Measurements from ENCODE around the gene ARL5A. TPM values are rescaled to one million over a fixed set of nuclear protein-coding genes. Genes with fewer than 3 reads are reported as not detected.

ARL5A gene
- total and polyA plus RNA-seq, 2 donors (not counting 1 experiment from before 2014, with no cell fraction given), result 29.8 to 40.3 TPM

DNA sequence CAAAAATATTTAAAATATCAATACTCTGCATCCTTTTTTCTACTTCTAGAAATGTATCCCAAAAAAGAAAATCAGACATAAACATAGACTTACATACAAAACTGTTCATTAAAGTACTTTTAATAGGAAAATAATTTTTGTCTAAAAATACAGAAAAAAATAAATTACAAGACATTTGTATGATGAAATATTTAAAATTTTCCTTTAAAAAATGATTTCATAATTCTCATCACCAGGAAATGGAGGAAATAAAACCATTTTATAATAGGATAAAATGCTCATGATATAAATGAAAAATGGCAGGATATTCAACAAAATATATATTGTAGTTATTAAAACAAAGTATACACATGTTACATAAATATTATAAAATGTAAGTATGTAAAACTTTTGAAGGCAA lies 24.4 kb downstream of the ARL5A start:
- TF ChIP-seq, protein P1, sequence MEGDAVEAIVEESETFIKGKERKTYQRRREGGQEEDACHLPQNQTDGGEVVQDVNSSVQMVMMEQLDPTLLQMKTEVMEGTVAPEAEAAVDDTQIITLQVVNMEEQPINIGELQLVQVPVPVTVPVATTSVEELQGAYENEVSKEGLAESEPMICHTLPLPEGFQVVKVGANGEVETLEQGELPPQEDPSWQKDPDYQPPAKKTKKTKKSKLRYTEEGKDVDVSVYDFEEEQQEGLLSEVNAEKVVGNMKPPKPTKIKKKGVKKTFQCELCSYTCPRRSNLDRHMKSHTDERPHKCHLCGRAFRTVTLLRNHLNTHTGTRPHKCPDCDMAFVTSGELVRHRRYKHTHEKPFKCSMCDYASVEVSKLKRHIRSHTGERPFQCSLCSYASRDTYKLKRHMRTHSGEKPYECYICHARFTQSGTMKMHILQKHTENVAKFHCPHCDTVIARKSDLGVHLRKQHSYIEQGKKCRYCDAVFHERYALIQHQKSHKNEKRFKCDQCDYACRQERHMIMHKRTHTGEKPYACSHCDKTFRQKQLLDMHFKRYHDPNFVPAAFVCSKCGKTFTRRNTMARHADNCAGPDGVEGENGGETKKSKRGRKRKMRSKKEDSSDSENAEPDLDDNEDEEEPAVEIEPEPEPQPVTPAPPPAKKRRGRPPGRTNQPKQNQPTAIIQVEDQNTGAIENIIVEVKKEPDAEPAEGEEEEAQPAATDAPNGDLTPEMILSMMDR (conservative IDR thresholded peaks at IDR 0.05 in 1 of 2, IDR thresholded peaks at IDR 0.05 in 1 of 2; ENCODE audit: low read depth in 1 of 2, low read length in 2 of 2), result no peak
- TF ChIP-seq EZH2 (IDR thresholded peaks at IDR 0.05; ENCODE audit: low read length, missing control alignments), result no peak
- Histone ChIP-seq H2AFZ (ENCODE audit: low read length) (no peak overlapping the region), H3K4me1 (ENCODE audit: control insufficient read depth, extremely low read depth, insufficient read depth, low read length) (no peaks in the 10 kb centered on the region), H4K20me1 (ENCODE audit: control insufficient read depth, extremely low read depth, insufficient read depth, low read length) (no peaks in the 10 kb centered on the region), H3K4me2 (ENCODE audit: extremely low read depth, insufficient read depth, low read length) (no peak overlapping the region), H3K79me2 (ENCODE audit: control insufficient read depth, insufficient read depth, low read length) (no peaks in the 10 kb centered on the region), H3K9me3 (ENCODE audit: control insufficient read depth, insufficient read depth, low read depth, low read length) (no peaks in the 10 kb centered on the region), H3K9ac (ENCODE audit: insufficient read depth, low read length) (no peak overlapping the region), H3K36me3 (ENCODE audit: control insufficient read depth, insufficient read depth, low read length) (no peaks in the 10 kb centered on the region), H3K27ac (ENCODE audit: insufficient read depth, low read length) (no peak overlapping the region), H3K27me3 (ENCODE audit: control insufficient read depth, insufficient read depth, low read length) (no peaks in the 10 kb centered on the region), H3K4me3 (replicated peaks in 1 of 4; ENCODE audit: control extremely low read depth in 1 of 4, insufficient read depth in 1 of 4, low read depth in 3 of 4, low read length in 4 of 4) (no peak overlapping the region)
- DNase-seq (ENCODE audit: low read depth in 2 of 2), result no peak

GRCh38 chr2:151802315-151802714 lies 25.9 kb downstream of the ARL5A start:
- Histone ChIP-seq H4K20me1 (ENCODE audit: control insufficient read depth, extremely low read depth, insufficient read depth, low read length) (no peaks in the 10 kb centered on the region), H3K27ac (ENCODE audit: insufficient read depth, low read length) (no peak overlapping the region), H3K4me3 (replicated peaks in 1 of 4; ENCODE audit: control extremely low read depth in 1 of 4, insufficient read depth in 1 of 4, low read depth in 3 of 4, low read length in 4 of 4) (no peak overlapping the region), H3K4me1 (ENCODE audit: control insufficient read depth, extremely low read depth, insufficient read depth, low read length) (no peaks in the 10 kb centered on the region), H3K36me3 (ENCODE audit: control insufficient read depth, insufficient read depth, low read length) (no peaks in the 10 kb centered on the region), H3K9me3 (ENCODE audit: control insufficient read depth, insufficient read depth, low read depth, low read length) (no peaks in the 10 kb centered on the region), H3K27me3 (ENCODE audit: control insufficient read depth, insufficient read depth, low read length) (no peaks in the 10 kb centered on the region), H3K79me2 (ENCODE audit: control insufficient read depth, insufficient read depth, low read length) (no peaks in the 10 kb centered on the region), H3K4me2 (ENCODE audit: extremely low read depth, insufficient read depth, low read length) (no peak overlapping the region), H2AFZ (ENCODE audit: low read length) (no peak overlapping the region), H3K9ac (ENCODE audit: insufficient read depth, low read length) (no peak overlapping the region)
- no peak for DNase-seq (ENCODE audit: low read depth in 2 of 2)
- no peak for TF ChIP-seq EZH2 (IDR thresholded peaks at IDR 0.05; ENCODE audit: low read length, missing control alignments)

- no peak for TF ChIP-seq EZH2 (IDR thresholded peaks at IDR 0.05; ENCODE audit: low read length, missing control alignments)
- TF ChIP-seq, protein P1 (conservative IDR thresholded peaks at IDR 0.05 in 1 of 2, IDR thresholded peaks at IDR 0.05 in 1 of 2; ENCODE audit: low read depth in 1 of 2, low read length in 2 of 2), result no peak
- Histone ChIP-seq H4K20me1 (ENCODE audit: control insufficient read depth, extremely low read depth, insufficient read depth, low read length) (no peaks in the 10 kb centered on the region), H3K9ac (ENCODE audit: insufficient read depth, low read length) (no peak overlapping the region), H3K4me3 (replicated peaks in 1 of 4; ENCODE audit: control extremely low read depth in 1 of 4, insufficient read depth in 1 of 4, low read depth in 3 of 4, low read length in 4 of 4) (no peak overlapping the region), H3K4me2 (ENCODE audit: extremely low read depth, insufficient read depth, low read length) (no peak overlapping the region), H2AFZ (ENCODE audit: low read length) (no peak overlapping the region), H3K27ac (ENCODE audit: insufficient read depth, low read length) (no peak overlapping the region), H3K4me1 (ENCODE audit: control insufficient read depth, extremely low read depth, insufficient read depth, low read length) (no peaks in the 10 kb centered on the region), H3K27me3 (ENCODE audit: control insufficient read depth, insufficient read depth, low read length) (no peaks in the 10 kb centered on the region), H3K9me3 (ENCODE audit: control insufficient read depth, insufficient read depth, low read depth, low read length) (no peaks in the 10 kb centered on the region), H3K36me3 (ENCODE audit: control insufficient read depth, insufficient read depth, low read length) (no peaks in the 10 kb centered on the region), H3K79me2 (ENCODE audit: control insufficient read depth, insufficient read depth, low read length) (no peaks in the 10 kb centered on the region)
- DNase-seq (ENCODE audit: low read depth in 2 of 2), result no peak
Observed at GRCh38 chr2:151799886-151800292, 28.3 kb downstream of the ARL5A start.

Measured in fibroblast of lung (primary cell).